ENCODE results near the gene ACAN.

Gene ACAN

GRCh38 chr15:88844749-88845386 is 41.6 kb downstream of the ACAN start:
- DNase-seq: no peak

- no peak for DNase-seq
Measured at GRCh38 chr15:88845616-88846015, 42.4 kb downstream of the ACAN start.

GRCh38 chr15:88847144-88847543 is 43.9 kb downstream of the ACAN start:
- DNase-seq: no peak

GRCh38 chr15:88848203-88848602 is 45.0 kb downstream of the ACAN start:
- no peak for DNase-seq

GRCh38 chr15:88849376-88850072 is 46.3 kb downstream of the ACAN start:
- DNase-seq: no peak

- DNase-seq: no peak
Measured at GRCh38 chr15:88852476-88852875, 49.2 kb downstream of the ACAN start.

GRCh38 chr15:88858934-88859333 is 55.7 kb downstream of the ACAN start:
- no peak for DNase-seq

GRCh38 chr15:88859550-88859949 is 56.3 kb downstream of the ACAN start:
- DNase-seq: no peak

GRCh38 chr15:88860212-88860611 is 57.0 kb downstream of the ACAN start:
- DNase-seq: no peak

GRCh38 chr15:88863412-88863811 is 60.2 kb downstream of the ACAN start:
- no peak for DNase-seq

- DNase-seq: no peak
Measured at GRCh38 chr15:88864861-88865497, 61.7 kb downstream of the ACAN start.

GRCh38 chr15:88865498-88866099 is 62.4 kb downstream of the ACAN start:
- DNase-seq: no peak

GRCh38 chr15:88866295-88866881 is 63.2 kb downstream of the ACAN start:
- no peak for DNase-seq

GRCh38 chr15:88871313-88871712 is 68.1 kb downstream of the ACAN start:
- no peak for DNase-seq

- DNase-seq: no peak
Measured at GRCh38 chr15:88872106-88872505, 68.9 kb downstream of the ACAN start.

GRCh38 chr15:88872706-88873105 is 69.5 kb downstream of the ACAN start:
- no peak for DNase-seq

GRCh38 chr15:88873786-88874185 is 70.5 kb downstream of the ACAN start:
- DNase-seq: no peak

- DNase-seq: no peak
Measured at GRCh38 chr15:88874275-88874674, 71.0 kb downstream of the ACAN start.

GRCh38 chr15:88874684-88875083 is 71.4 kb downstream of the ACAN start:
- DNase-seq: no peak

GRCh38 chr15:88876573-88876972 is 73.3 kb downstream of the ACAN start:
- DNase-seq: no peak

- DNase-seq: no peak
Measured at GRCh38 chr15:88877415-88877814, 74.2 kb downstream of the ACAN start.

GRCh38 chr15:88877906-88878305 is 74.7 kb downstream of the ACAN start:
- DNase-seq: no peak

- peak; percentile 43 for DNase-seq
Measured at GRCh38 chr15:88878720-88879184, 75.5 kb downstream of the ACAN start.

Data from stimulated activated CD4-positive, alpha-beta T cell treated with anti-CD3 and anti-CD28 coated beads, Interleukin-4, amount 100 ng/mL, for 1 hour (primary cell).